ENCODE measurements around the gene POGZ. TPM values are rescaled to one million over a fixed set of nuclear protein-coding genes. Genes with fewer than 3 reads are reported as not detected.

The POGZ gene
- total RNA-seq, 1 experiment from 2014 or later = 76.0 TPM

DNA sequence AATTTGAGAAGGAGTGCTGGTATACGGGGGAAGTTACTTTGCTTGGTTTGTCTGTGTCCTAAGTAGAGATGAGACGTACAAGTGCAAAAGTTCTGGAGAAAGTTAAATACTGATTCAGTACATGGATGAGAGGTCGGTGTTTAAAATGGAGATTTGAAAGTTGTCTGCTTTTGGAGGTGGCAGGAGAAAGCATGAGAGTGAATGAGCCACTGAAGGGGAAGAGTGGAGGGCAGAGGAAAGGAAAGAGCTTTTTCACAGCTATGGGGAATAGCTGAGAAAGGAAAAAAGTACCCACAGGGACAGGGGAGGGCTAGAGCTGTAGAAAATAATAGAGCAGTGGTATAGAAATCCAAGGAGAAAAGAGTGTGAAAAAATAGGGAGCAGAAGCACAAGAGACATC lies 33.7 kb upstream of the POGZ start:
- intact Hi-C loops (cut with micrococcal nuclease; ENCODE audit: unreplicated experiment) (no loop called here), in situ Hi-C loops (cut with HindIII; ENCODE audit: low pct_unique_long_range_greater_than_20kb, low sequenced_read_pairs) (no loop called here)
- no TSS peak for BruUV-seq (replicated peaks)
- Histone ChIP-seq H3K36me3 (ENCODE audit: control insufficient read depth, insufficient read depth, low read length) (no peaks in the 10 kb centered on the region), H3K4me1 (ENCODE audit: control insufficient read depth, insufficient read depth, low read length) (peaks cover 11% of the 10 kb centered on the region; the same call in 1 of the 2 replicates), H3K4me3 (ENCODE audit: low read depth in 2 of 2, low read length in 2 of 2) (no peak overlapping the region), H3K9me3 (ENCODE audit: control insufficient read depth, insufficient read depth, low read depth, low read length) (no peaks in the 10 kb centered on the region), H3K27me3 (ENCODE audit: control insufficient read depth, insufficient read depth, low read length) (no peaks in the 10 kb centered on the region), H3K27ac (ENCODE audit: low read length) (no peak overlapping the region)
- ChIA-PET CTCF (interaction anchor here (0.6 kb wide), 1 partner anchor 46 kb away, joined by 11 read pairs; no protein-coding TSS in a partner anchor), POLR2A (no interaction called here)
- no peak for DNase-seq (ENCODE audit: low read depth, low spot score)
- no peak for ATAC-seq
- TF ChIP-seq TCF7L2 (IDR thresholded peaks at IDR 0.05; ENCODE audit: low read depth, low read length) = no peak
- TF ChIP-seq POLR2AphosphoS5 (IDR thresholded peaks at IDR 0.05; ENCODE audit: low read depth, low read length) = no peak
- TF ChIP-seq, protein P1, sequence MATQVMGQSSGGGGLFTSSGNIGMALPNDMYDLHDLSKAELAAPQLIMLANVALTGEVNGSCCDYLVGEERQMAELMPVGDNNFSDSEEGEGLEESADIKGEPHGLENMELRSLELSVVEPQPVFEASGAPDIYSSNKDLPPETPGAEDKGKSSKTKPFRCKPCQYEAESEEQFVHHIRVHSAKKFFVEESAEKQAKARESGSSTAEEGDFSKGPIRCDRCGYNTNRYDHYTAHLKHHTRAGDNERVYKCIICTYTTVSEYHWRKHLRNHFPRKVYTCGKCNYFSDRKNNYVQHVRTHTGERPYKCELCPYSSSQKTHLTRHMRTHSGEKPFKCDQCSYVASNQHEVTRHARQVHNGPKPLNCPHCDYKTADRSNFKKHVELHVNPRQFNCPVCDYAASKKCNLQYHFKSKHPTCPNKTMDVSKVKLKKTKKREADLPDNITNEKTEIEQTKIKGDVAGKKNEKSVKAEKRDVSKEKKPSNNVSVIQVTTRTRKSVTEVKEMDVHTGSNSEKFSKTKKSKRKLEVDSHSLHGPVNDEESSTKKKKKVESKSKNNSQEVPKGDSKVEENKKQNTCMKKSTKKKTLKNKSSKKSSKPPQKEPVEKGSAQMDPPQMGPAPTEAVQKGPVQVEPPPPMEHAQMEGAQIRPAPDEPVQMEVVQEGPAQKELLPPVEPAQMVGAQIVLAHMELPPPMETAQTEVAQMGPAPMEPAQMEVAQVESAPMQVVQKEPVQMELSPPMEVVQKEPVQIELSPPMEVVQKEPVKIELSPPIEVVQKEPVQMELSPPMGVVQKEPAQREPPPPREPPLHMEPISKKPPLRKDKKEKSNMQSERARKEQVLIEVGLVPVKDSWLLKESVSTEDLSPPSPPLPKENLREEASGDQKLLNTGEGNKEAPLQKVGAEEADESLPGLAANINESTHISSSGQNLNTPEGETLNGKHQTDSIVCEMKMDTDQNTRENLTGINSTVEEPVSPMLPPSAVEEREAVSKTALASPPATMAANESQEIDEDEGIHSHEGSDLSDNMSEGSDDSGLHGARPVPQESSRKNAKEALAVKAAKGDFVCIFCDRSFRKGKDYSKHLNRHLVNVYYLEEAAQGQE (IDR thresholded peaks at IDR 0.05; ENCODE audit: insufficient read depth in 1 of 2, low read depth in 2 of 2, low read length in 1 of 2) = no peak
- TF ChIP-seq SIN3A (IDR thresholded peaks at IDR 0.05; ENCODE audit: borderline replicate concordance, insufficient read depth, low read depth, low read length) = no peak
- TF ChIP-seq, protein P2, sequence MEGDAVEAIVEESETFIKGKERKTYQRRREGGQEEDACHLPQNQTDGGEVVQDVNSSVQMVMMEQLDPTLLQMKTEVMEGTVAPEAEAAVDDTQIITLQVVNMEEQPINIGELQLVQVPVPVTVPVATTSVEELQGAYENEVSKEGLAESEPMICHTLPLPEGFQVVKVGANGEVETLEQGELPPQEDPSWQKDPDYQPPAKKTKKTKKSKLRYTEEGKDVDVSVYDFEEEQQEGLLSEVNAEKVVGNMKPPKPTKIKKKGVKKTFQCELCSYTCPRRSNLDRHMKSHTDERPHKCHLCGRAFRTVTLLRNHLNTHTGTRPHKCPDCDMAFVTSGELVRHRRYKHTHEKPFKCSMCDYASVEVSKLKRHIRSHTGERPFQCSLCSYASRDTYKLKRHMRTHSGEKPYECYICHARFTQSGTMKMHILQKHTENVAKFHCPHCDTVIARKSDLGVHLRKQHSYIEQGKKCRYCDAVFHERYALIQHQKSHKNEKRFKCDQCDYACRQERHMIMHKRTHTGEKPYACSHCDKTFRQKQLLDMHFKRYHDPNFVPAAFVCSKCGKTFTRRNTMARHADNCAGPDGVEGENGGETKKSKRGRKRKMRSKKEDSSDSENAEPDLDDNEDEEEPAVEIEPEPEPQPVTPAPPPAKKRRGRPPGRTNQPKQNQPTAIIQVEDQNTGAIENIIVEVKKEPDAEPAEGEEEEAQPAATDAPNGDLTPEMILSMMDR (IDR thresholded peaks at IDR 0.05) = no peak

DNA sequence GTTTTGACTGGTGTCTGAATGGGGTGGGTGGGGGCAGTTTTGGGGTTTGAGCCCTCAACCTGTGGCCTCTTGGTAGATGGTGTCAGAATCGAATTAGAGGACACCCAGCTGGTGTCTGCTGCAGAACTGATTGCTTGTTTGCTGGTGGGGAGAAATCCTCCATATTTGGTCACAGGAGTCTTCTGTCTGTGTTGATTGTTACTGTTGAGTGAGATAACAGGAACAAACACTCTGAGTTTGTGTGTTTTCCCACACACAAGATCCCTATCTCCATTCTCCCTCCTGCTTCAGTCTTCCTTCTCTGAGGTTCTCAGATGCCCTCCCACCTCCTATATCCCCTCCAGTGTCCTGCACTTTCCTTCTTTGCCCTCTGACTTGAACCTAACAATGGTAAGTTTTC lies 32.8 kb upstream of the POGZ start:
- H3K36me3 ChIP-seq (ENCODE audit: control insufficient read depth, insufficient read depth, low read length) = no peaks in the 10 kb centered on the region
- no TSS peak for BruUV-seq (replicated peaks)
- ChIA-PET POLR2A (no interaction called here), CTCF (no interaction called here)
- no peak overlapping the region for H3K27ac ChIP-seq (ENCODE audit: low read length)
- intact Hi-C loops (cut with micrococcal nuclease; ENCODE audit: unreplicated experiment) (no loop called here), in situ Hi-C loops (cut with HindIII; ENCODE audit: low pct_unique_long_range_greater_than_20kb, low sequenced_read_pairs) (no loop called here)
- no peak for DNase-seq (ENCODE audit: low read depth, low spot score)
- H3K4me3 ChIP-seq (ENCODE audit: low read depth in 2 of 2, low read length in 2 of 2) = no peak overlapping the region
- no peaks in the 10 kb centered on the region for H3K27me3 ChIP-seq (ENCODE audit: control insufficient read depth, insufficient read depth, low read length)
- ATAC-seq = no peak
- TF ChIP-seq, protein P1 (IDR thresholded peaks at IDR 0.05; ENCODE audit: insufficient read depth in 1 of 2, low read depth in 2 of 2, low read length in 1 of 2) = no peak
- no peak for TF ChIP-seq TCF7L2 (IDR thresholded peaks at IDR 0.05; ENCODE audit: low read depth, low read length)
- TF ChIP-seq SIN3A (IDR thresholded peaks at IDR 0.05; ENCODE audit: borderline replicate concordance, insufficient read depth, low read depth, low read length) = no peak
- TF ChIP-seq, protein P2 (IDR thresholded peaks at IDR 0.05) = no peak
- no peak for TF ChIP-seq POLR2AphosphoS5 (IDR thresholded peaks at IDR 0.05; ENCODE audit: low read depth, low read length)
- H3K4me1 ChIP-seq (ENCODE audit: control insufficient read depth, insufficient read depth, low read length) = peaks cover 11% of the 10 kb centered on the region; the same call in 1 of the 2 replicates
- no peaks in the 10 kb centered on the region for H3K9me3 ChIP-seq (ENCODE audit: control insufficient read depth, insufficient read depth, low read depth, low read length)
